OCI-LY1 (cell line): ENCODE data around the gene FBP2.

Experiments
- CTCF ChIP-seq: fragments of 200-600 bp; sonication (generic), shearing (Covaris generic); IDR thresholded peaks from 2 replicates; pipeline ENCODE4 v1.5.1; 2017; ENCODE audit warnings: mild to moderate bottlenecking, antibody characterized with exemption, low read length, moderate library complexity, mixed read lengths
- EZH2 ChIP-seq: fragments of 200-600 bp; sonication (generic), shearing (Covaris generic); IDR thresholded peaks from 2 replicates; pipeline ENCODE4 v1.8.0; 2017; ENCODE audit warnings: borderline replicate concordance, mixed run types, mild to moderate bottlenecking, antibody characterized with exemption, low read length, moderate library complexity, mixed read lengths

GRCh38 chr9:94538908-94539307 lies 54.7 kb downstream of the FBP2 start:
- TF ChIP-seq CTCF (no peak), EZH2 (no peak)
